Measurements from ENCODE around the gene EDC4. TPM values are rescaled to one million over a fixed set of nuclear protein-coding genes. Genes with fewer than 3 reads are reported as not detected.
A peak's percentile ranks its signal among the peaks of the same experiment; 100 is the strongest.

The EDC4 gene
- total and polyA plus RNA-seq, 9 of the 15 experiments (the other 6 are each of a cell fraction or from before 2014, with no cell fraction given) = 1.1 to 131 (median 74.0) TPM

- TF ChIP-seq ZNF318 (IDR thresholded peaks at IDR 0.05; ENCODE audit: borderline replicate concordance in 1 of 2, low read depth in 1 of 2) = no peak
- TF ChIP-seq ZBTB11 (CRISPR knock-in tag; IDR thresholded peaks at IDR 0.05) = peak in 1 of 3 experiments; percentile 53; a peak in 2 of 6 replicates
- peak; percentile 65 for TF ChIP-seq FOXP1 (CRISPR knock-in tag; IDR thresholded peaks at IDR 0.05)
- TF ChIP-seq MNT (conservative IDR thresholded peaks at IDR 0.05) = peak in 1 of 2 experiments; percentile 70; a peak in 2 of 4 replicates
- TF ChIP-seq ZBTB2 (IDR thresholded peaks at IDR 0.05) = no peak
- TF ChIP-seq SAFB2 (IDR thresholded peaks at IDR 0.05; ENCODE audit: borderline replicate concordance, low read depth, low read length, severe bottlenecking) = no peak
Observed at GRCh38 chr16:67857547-67858233, 15.2 kb upstream of the EDC4 start (continued).
